IMR-90 (cell line): ENCODE data around the gene TTC27.

Source experiments
- BHLHE40 ChIP-seq: fragments of 150-350 bp; IDR thresholded peaks from 2 replicates; pipeline ENCODE4 v1.6.1; 2016; ENCODE audit warnings: mild to moderate bottlenecking, low read depth, low read length
- CEBPB ChIP-seq: IDR thresholded peaks from 2 replicates; pipeline ENCODE4 v1.6.1; 2012; ENCODE audit warnings: low read depth, low read length, improper control_type of control experiment
- CTCF ChIP-seq: conservative IDR thresholded peaks from 2 replicates; pipeline ENCODE4 v1.5.1; 2012; ENCODE audit warnings: mild to moderate bottlenecking, low read depth, low read length, improper control_type of control experiment
- ELK1 ChIP-seq: fragments of 150-350 bp; IDR thresholded peaks from 2 replicates; pipeline ENCODE4 v1.6.1; 2016; ENCODE audit warnings: low read depth, mild to moderate bottlenecking, low read length, moderate library complexity, borderline replicate concordance
- MAFK ChIP-seq: IDR thresholded peaks from 2 replicates; pipeline ENCODE4 v1.6.1; 2012; ENCODE audit warnings: low read depth, low read length, improper control_type of control experiment
- MAZ ChIP-seq: IDR thresholded peaks from 2 replicates; pipeline ENCODE4 v1.6.1; 2012; ENCODE audit warnings: low read depth, mild to moderate bottlenecking, low read length, improper control_type of control experiment, moderate library complexity, borderline replicate concordance
- MXI1 ChIP-seq: IDR thresholded peaks from 2 replicates; pipeline ENCODE4 v1.6.1; 2012; ENCODE audit warnings: low read depth, mild to moderate bottlenecking, low read length, moderate library complexity, borderline replicate concordance
- NFE2L2 ChIP-seq: fragments of 150-350 bp; IDR thresholded peaks from 2 replicates; pipeline ENCODE4 v1.6.1; 2016; ENCODE audit warnings: low read depth, mild to moderate bottlenecking, low read length
- POLR2A ChIP-seq: IDR thresholded peaks from 2 replicates; pipeline ENCODE4 v1.6.1; 2012; ENCODE audit warnings: mild to moderate bottlenecking, low read depth, low read length
- RAD21 ChIP-seq: IDR thresholded peaks from 2 replicates; pipeline ENCODE4 v1.6.1; 2012; ENCODE audit warnings: low read length, improper control_type of control experiment
- RFX5 ChIP-seq: IDR thresholded peaks from 2 replicates; pipeline ENCODE4 v1.8.0; 2012; ENCODE audit warnings: low read depth, mild to moderate bottlenecking, low read length, moderate library complexity
- SMC3 ChIP-seq: fragments of 150-350 bp; IDR thresholded peaks from 2 replicates; pipeline ENCODE4 v1.6.1; 2016; ENCODE audit warnings: low read depth, mild to moderate bottlenecking, antibody characterized with exemption, low read length, moderate library complexity
- USF2 ChIP-seq: fragments of 150-350 bp; IDR thresholded peaks from 2 replicates; pipeline ENCODE4 v1.6.1; 2017; ENCODE audit warnings: mild to moderate bottlenecking, antibody characterized with exemption, low read length, low read depth

- TF ChIP-seq POLR2A (no peak), ELK1 (no peak), SMC3 (no peak), CTCF (no peak), RFX5 (no peak), CEBPB (no peak), MAFK (no peak), MAZ (no peak), NFE2L2 (no peak), USF2 (no peak), MXI1 (no peak), RAD21 (no peak), BHLHE40 (no peak)
These were observed 118.8 kb downstream of the TTC27 start for GRCh38 chr2:32746669-32747068.
